ENCODE data around the gene IL17C. TPM values are rescaled to one million over a fixed set of nuclear protein-coding genes. Genes with fewer than 3 reads are reported as not detected.
"Not testable (repeated sequence)": the region's sequence is repeated elsewhere in the genome, so short reads cannot be mapped to it uniquely, and the experiment has no call there.

The IL17C gene
- polyA plus RNA-seq, 6 donors from 2014 or later = 0.39 to 1.3 (median 0.86) TPM; not detected in 2

DNA sequence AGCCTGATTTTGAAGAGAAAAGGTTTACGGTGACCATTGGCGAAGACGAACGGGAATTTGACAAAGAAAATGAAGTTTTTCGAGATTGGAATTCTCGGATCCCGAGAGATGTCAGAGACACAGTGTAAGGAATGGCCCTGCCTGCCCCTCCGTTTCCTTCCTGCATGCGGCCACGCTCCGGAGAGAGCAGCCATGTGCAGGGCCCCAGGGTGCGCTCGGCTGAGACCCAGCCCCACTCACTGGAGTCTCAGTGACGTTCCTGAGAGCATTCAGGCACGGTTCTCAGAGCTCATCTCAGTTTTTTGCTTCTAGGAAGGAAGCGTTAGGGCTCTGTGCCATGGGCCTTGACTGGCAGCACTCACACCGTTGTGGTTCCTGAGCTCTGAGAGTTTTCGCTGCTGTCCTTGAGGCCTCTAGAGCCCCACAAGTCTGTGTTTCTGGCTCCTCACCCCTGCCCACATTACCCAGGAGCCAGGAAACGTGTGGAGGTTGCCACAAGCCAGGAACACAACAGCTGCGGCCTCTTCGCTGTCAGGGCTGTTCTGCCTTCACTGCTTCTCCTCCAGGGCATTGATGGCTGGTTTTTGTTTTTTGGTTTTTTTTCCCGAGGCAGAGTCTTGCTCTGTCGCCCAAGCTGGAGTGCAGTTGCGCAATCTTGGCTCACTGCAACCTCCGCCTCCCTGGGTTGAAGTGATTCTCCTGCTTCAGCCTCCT is 38.4 kb upstream of the IL17C start:
- peak overlapping the region in 1 of 8 donors; percentile 15 for H3K4me3 Mint-ChIP-seq
- H3K27ac Mint-ChIP-seq = peak overlapping the region in 1 of 6 donors; percentile 49
- peaks cover 9 to 16% of the 10 kb centered on the region in 2 donors for H3K36me3 Mint-ChIP-seq

DNA sequence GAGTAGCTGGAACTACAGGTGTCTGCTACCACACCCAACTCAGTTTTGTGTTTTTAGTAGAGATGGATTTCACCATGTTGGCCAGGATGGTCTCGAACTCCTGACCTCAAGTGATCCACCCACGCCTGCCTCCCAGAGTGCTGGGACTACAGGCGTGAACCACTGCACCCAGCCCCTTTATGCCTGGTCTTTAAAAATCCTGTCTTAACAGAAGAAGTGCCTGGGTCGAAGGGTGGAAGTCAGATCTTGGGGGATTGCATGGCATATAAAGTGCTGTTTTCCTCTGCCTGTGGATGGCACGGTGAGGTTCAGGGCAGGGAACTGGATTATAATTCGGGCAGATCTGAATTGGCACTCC is 37.9 kb upstream of the IL17C start:
- H3K36me3 Mint-ChIP-seq = peaks cover 9 to 16% of the 10 kb centered on the region in 2 donors
- peak overlapping the region in 1 of 8 donors; percentile 9 for H3K4me3 Mint-ChIP-seq
- DNase-seq = no peak
- peak overlapping the region in 1 of 6 donors; percentile 49 for H3K27ac Mint-ChIP-seq
- ATAC-seq (ENCODE audit: low read depth in 2 of 2) = no peak
- peaks cover 0 to 11% (median 3%) of the 10 kb centered on the region in 3 donors for H3K4me1 Mint-ChIP-seq
- no peaks in the 10 kb centered on the region for H3K27me3 Mint-ChIP-seq
- H3K9me3 Mint-ChIP-seq = no peaks in the 10 kb centered on the region

More for the DNA sequence above, 38.4 kb upstream of the IL17C start:
- DNase-seq = no peak
- Mint-ChIP-seq H3K4me1 (peaks cover 0 to 11% (median 3%) of the 10 kb centered on the region in 3 donors), H3K27me3 (no peaks in the 10 kb centered on the region), H3K9me3 (no peaks in the 10 kb centered on the region)
- ATAC-seq (ENCODE audit: low read depth in 2 of 2) = peak in 1 of 2 donors; percentile 74

DNA sequence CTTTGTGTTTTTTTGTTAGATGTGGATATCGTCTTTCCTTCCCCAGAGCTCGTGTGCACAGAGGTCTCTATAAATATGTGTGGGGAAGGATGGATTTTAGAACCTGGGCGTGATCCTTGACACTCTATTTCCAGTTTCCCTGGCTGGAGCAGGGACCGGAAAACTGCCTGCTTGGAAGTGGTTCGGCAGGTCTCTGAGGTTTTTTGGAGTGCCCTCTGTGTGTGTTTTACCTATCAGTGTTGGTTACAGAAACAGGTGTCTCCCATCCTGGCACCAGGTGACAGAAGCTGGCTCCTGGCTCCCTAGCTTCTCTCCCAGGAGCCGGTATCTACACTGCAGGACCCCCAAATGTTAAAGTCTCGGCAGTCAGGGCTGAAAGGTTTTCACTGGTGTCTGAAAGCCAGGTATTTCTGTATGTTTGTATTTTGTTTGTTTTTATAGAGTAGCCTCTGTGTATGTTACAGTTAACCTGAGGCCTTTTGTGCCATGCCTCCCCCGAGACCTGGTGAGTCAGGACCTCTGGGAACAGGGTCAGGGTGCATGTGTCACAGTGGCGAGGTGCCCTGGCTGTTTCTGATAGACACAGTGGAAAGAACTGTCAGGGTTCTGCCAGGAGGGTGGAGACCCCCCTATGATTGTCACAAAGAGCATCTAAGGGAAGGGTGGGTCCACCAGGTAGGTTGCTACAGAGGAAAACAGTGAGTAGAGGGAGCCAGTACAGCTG is 36.9 kb upstream of the IL17C start:
- Mint-ChIP-seq H3K27ac (peak overlapping the region in 1 of 6 donors; percentile 19), H3K27me3 (no peaks in the 10 kb centered on the region), H3K9me3 (no peaks in the 10 kb centered on the region), H3K4me1 (peaks cover 0 to 11% (median 4%) of the 10 kb centered on the region in 3 donors), H3K4me3 (no peak overlapping the region), H3K36me3 (peaks cover 7 to 16% of the 10 kb centered on the region in 2 donors)
- DNase-seq (no peak), ATAC-seq (ENCODE audit: low read depth in 2 of 2) (no peak)

DNA sequence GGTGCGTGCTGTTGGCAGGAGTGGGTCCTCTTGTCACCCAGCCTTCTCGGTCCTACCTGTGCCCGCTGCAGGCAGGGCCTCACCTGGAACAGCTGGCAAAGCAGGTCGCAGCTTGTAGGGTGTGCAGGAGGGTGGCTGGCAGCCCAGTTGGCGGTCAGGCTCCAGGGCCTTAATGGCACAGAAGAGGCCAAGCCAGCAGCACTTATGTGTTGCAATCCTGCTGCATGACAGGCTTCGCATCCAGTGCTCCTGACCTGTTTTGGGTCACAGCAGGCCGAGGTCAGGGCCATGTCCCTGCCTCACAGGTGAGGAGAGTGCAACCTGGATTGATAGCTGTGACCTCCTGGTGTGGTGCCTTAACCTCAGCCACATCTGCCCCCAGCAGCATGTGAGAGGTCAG is 36.3 kb upstream of the IL17C start:
- Mint-ChIP-seq H3K36me3 (peaks cover 7 to 16% of the 10 kb centered on the region in 2 donors), H3K27ac (no peak overlapping the region), H3K27me3 (no peaks in the 10 kb centered on the region), H3K4me3 (no peak overlapping the region), H3K9me3 (no peaks in the 10 kb centered on the region), H3K4me1 (peaks cover 3 to 12% (median 8%) of the 10 kb centered on the region in 3 donors)
- DNase-seq (no peak), ATAC-seq (ENCODE audit: low read depth in 2 of 2) (no peak)

DNA sequence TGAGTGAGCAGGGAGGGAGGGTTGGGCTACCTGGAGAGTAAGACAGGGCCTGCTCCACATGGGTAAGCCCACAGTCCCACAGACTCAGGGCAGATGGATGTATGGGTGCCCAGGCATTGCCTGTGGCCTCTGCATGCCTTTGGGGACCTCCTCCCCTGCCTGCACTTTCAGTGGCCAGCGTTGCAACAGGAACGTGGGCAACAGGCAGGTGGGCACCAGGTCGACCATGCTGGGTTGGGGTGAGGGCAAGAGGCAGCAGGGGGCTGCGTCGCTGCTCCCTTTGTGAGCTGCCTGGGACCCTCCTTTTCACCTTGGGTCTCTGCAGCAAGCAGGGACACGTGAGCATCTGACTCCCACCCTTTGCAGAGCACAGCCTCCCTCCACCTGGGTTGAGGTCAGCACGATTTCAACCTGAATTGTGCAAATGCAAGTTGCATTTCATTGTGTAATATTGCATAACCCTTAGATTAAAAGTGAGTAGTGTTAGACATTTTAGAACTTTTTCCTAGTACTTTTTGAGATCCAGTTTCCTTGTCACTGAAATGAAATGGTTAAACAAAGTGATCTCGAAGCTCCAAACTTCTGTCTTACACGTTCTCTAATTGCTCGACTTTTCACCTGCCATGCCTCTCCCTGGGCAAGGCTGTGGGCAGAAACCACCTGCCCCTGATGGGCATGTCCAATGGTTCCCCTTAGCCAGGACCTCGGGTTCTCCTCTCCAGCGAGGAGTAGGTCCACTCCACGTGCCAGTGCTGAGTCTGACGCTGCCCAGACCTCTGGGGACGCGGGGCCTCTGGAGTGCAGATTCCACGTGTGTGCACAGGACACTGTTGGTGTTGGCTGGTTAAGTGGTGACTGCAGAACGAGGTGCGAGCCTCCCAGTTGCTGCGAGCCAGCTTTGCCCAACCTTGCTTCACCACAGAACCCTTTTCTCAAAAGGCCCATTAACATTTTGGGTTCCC is 32.9 kb upstream of the IL17C start:
- no peak overlapping the region for H3K4me3 Mint-ChIP-seq
- peaks cover 0 to 15% of the 10 kb centered on the region in 2 donors for H3K36me3 Mint-ChIP-seq
- no peaks in the 10 kb centered on the region for H3K9me3 Mint-ChIP-seq
- peaks cover 16 to 23% (median 20%) of the 10 kb centered on the region in 3 donors for H3K4me1 Mint-ChIP-seq
- ATAC-seq (ENCODE audit: low read depth in 2 of 2) (no peak), DNase-seq (no peak)
- H3K27me3 Mint-ChIP-seq = no peaks in the 10 kb centered on the region
- H3K27ac Mint-ChIP-seq = no peak overlapping the region

DNA sequence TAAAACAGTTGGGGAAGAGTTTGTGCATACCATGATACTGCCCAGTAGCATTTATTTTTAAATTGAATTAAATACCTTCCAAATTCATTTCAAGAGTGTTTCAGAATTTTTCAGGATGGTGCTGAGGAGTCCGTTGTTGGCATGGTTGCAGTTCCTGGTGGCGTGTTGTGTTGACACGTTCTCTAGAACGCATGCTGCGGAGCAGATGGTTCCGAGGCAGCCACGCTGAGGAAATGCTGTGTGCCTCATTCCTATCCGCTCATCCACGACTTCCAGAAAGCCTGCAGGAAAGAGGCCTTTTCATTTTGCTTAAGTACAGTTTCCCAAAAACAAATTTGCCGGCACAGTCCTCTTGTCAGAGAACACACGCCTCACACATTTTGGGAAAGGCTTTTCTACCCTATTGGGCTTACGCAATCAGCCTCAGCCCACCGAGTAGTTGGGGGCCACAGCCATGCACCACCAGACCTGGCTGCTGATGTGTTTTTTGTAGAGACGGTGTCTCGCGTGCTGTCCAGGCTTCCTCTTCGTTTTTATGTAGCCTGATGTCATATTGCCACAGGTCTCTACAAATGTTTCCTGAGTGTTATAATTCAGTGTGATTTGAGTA is 32.1 kb upstream of the IL17C start:
- Mint-ChIP-seq H3K9me3 (no peaks in the 10 kb centered on the region), H3K27ac (no peak overlapping the region), H3K36me3 (peaks cover 5 to 23% of the 10 kb centered on the region in 2 donors), H3K4me1 (peaks cover 20 to 23% (median 20%) of the 10 kb centered on the region in 3 donors), H3K4me3 (peak overlapping the region in 1 of 8 donors; percentile 35), H3K27me3 (no peaks in the 10 kb centered on the region)
- DNase-seq = no peak
- ATAC-seq (ENCODE audit: low read depth in 2 of 2) = no peak

DNA sequence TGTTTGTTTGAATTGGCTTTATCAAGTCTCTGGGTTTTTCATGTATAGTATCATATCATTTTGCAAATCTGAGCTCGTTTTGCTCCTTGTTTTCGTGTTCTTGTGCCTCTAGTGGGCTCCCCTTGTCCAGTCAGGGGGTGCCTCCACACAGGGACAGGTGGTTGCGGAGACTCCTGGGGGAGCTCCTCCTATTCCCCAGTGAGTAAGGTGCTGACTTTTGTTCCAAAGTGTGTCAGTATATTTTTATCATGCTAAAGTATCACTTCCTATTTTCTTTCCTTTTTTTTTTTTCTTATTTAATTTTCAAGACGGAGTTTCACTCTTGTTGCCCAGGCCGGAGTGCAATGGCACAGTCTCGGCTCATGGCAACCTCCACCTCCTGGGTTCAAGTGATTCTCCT is 30.3 kb upstream of the IL17C start:
- ATAC-seq (ENCODE audit: low read depth in 2 of 2) = peak; percentile 47 to 56
- peak overlapping the region in 6 of 8 donors; percentile 6 to 71 (median 30) for H3K4me3 Mint-ChIP-seq
- H3K36me3 Mint-ChIP-seq = peaks cover 5 to 15% of the 10 kb centered on the region in 2 donors

DNA sequence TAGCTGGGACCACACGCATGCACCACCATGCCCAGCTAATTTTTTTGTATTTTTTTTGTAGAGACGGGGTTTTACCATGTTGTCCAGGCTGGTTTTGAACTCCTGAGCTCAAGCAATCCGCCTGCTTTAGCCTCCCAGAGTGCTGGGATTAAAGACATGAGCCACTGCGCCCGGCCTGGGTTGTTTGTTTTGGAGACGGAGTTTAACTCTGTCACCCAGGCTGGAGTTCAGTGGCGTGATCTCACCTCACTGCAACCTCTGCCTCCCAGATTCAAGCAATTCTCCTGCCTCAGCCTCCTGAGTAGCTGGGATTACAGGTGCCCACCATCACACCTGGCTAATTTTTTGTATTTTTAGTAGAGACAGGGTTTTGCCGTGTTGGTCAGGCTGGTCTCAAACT is 28.9 kb upstream of the IL17C start:
- H3K4me3 Mint-ChIP-seq; ATAC-seq (ENCODE audit: low read depth in 2 of 2); H3K9me3 Mint-ChIP-seq; DNase-seq; H3K27me3 Mint-ChIP-seq: not testable (repeated sequence)
- H3K27ac Mint-ChIP-seq = peak overlapping the region in 1 of 6 donors; percentile 57
- peaks cover 23 to 27% (median 26%) of the 10 kb centered on the region in 3 donors for H3K4me1 Mint-ChIP-seq
- peaks cover 11 to 15% of the 10 kb centered on the region in 2 donors for H3K36me3 Mint-ChIP-seq

More for the DNA sequence above, 30.3 kb upstream of the IL17C start:
- Mint-ChIP-seq H3K27me3 (no peaks in the 10 kb centered on the region), H3K4me1 (peaks cover 18 to 23% (median 20%) of the 10 kb centered on the region in 3 donors), H3K9me3 (no peaks in the 10 kb centered on the region), H3K27ac (peak overlapping the region in 5 of 6 donors; percentile 13 to 82 (median 70))
- DNase-seq = peak; percentile 26

DNA sequence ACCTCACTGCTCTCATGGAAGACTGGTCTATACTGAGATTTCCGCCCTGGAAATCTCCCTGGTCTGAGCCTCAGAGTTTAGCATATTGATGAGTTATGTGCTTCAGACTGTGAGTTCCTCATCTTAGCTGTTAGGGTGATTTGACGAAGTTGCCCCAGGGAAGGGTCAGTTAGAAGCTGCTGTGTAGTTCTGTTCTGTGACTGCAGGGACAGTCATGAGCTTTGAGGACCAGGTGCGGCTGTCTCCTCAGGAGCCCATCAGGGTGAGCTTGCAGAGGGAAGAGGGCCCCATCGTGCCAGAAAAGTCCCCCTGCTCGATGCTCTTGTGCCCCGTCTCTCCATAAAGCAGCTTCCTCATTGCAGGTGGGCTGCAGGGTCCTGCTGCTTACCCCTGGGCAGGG is 28.3 kb upstream of the IL17C start:
- Mint-ChIP-seq H3K4me1 (peaks cover 25 to 27% (median 27%) of the 10 kb centered on the region in 3 donors), H3K4me3 (peak overlapping the region in 1 of 8 donors; percentile 44), H3K27ac (peak overlapping the region in 1 of 6 donors; percentile 57), H3K9me3 (no peaks in the 10 kb centered on the region), H3K27me3 (no peaks in the 10 kb centered on the region), H3K36me3 (peaks cover 11 to 15% of the 10 kb centered on the region in 2 donors)
- ATAC-seq (ENCODE audit: low read depth in 2 of 2) (no peak), DNase-seq (no peak)

DNA sequence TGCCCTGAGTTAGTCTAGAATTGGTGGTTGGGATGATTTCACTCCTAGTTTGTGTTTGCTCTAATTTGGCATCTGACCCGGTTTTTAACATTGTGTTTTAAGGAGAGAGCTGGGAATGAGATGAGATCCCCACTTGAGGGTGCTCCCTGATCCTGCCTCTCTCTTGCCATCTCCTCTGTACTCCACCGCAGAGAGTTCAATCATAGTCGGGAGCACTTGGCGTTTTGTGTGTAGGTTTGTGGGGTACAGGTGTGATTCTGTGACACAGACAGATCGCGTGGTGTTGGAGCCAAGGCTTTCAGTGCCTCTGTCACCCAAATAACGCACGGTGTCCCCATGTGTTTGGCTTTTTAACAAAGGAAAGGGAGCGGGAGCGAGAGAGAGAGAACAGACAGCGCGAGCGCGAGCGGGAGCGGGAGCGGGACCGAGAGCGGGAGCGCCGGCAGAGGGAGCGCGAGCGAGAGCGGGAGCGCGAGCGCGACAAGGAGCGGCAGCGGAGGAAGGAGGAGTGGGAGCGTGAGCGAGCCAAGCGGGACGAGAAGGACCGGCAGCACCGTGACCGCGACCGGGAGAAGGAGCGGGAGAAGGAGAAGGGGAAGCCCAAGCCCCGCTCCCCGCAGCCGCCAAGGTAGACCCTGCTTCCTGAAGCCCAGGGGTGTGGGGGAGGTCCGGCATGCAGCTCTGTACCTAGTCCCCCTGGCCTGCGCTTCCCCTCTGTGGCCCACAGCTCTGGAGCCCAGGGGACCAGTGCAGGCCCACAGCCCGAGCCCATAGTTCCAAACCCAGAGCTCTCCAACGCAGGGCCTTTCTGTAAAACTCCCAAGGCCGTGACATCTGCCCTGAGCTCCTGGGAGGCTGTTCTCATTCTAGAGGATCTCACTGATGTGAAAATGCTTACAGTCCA is 27.2 kb upstream of the IL17C start:
- DNase-seq (no peak), ATAC-seq (ENCODE audit: low read depth in 2 of 2) (no peak)
- no peaks in the 10 kb centered on the region for H3K9me3 Mint-ChIP-seq
- no peak overlapping the region for H3K4me3 Mint-ChIP-seq
- peaks cover 11 to 16% of the 10 kb centered on the region in 2 donors for H3K36me3 Mint-ChIP-seq
- H3K27me3 Mint-ChIP-seq = no peaks in the 10 kb centered on the region
- peaks cover 28 to 30% (median 30%) of the 10 kb centered on the region in 3 donors for H3K4me1 Mint-ChIP-seq
- no peak overlapping the region for H3K27ac Mint-ChIP-seq

DNA sequence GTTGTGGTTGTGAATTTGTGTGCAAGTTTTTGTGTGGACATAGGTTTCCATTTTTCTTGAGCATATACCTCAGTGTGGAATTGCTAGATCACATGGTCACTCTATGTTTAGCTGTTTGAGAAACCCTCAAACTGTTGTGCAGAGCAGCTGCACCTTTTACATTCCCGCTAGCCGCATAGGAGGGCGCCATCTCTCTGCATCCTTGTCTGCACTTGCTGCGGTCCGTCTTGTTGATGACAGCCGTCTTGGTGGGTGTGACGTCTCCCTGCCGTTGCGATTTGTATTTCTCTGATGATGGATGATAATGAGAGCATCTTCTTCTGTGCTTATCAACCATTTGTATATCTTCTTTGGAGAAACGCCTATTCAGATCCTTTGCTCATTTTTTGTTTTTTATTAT is 25.1 kb upstream of the IL17C start:
- H3K36me3 Mint-ChIP-seq = peaks cover 11 to 15% of the 10 kb centered on the region in 2 donors
- peaks cover 15 to 24% (median 23%) of the 10 kb centered on the region in 3 donors for H3K4me1 Mint-ChIP-seq
- H3K27ac Mint-ChIP-seq = peak overlapping the region in 1 of 6 donors; percentile 77
- H3K27me3 Mint-ChIP-seq = no peaks in the 10 kb centered on the region
- ATAC-seq (ENCODE audit: low read depth in 2 of 2) (no peak), DNase-seq (no peak)
- no peak overlapping the region for H3K4me3 Mint-ChIP-seq
- no peaks in the 10 kb centered on the region for H3K9me3 Mint-ChIP-seq

Data from naive B cell (primary cell).